Retinal pigment epithelial cell (primary cell): ENCODE results near the gene FMN1.

Experiments
- DNase-seq: peaks from one replicate; pipeline ENCODE4 v3.0.0-alpha.2; 2010; ENCODE audit warnings: low read depth
- H3K4me3 ChIP-seq: 2 replicates; pipeline ENCODE4 v1.5.1; 2011; ENCODE audit warnings: mild to moderate bottlenecking, low read length, control low read depth, moderate library complexity
- CTCF ChIP-seq: conservative IDR thresholded peaks from 2 replicates; pipeline ENCODE4 v1.5.1; 2011; ENCODE audit warnings: low read depth, low read length, control low read depth, inconsistent platforms

The FMN1 gene

GRCh38 chr15:32735989-32736700, 458.4 kb downstream of the FMN1 start:
- no peak overlapping the region for H3K4me3 ChIP-seq
- TF ChIP-seq CTCF, result no peak
- DNase-seq, result no peak

- DNase-seq, result no peak
- no peak overlapping the region for H3K4me3 ChIP-seq
- no peak for TF ChIP-seq CTCF
Measured at GRCh38 chr15:32733281-32733680, 461.2 kb downstream of the FMN1 start.

GRCh38 chr15:32732574-32733157, 461.8 kb downstream of the FMN1 start:
- no peak for TF ChIP-seq CTCF
- no peak overlapping the region for H3K4me3 ChIP-seq
- no peak for DNase-seq

- peak; percentile 68 for DNase-seq
- TF ChIP-seq CTCF, result no peak
- H3K4me3 ChIP-seq, result peak overlapping the region; percentile 3
Measured at GRCh38 chr15:32730677-32731654, 463.5 kb downstream of the FMN1 start.

- DNase-seq, result no peak
- no peak overlapping the region for H3K4me3 ChIP-seq
- no peak for TF ChIP-seq CTCF
Measured at GRCh38 chr15:32729700-32730395, 464.7 kb downstream of the FMN1 start.

- no peak for TF ChIP-seq CTCF
- DNase-seq, result no peak
- no peak overlapping the region for H3K4me3 ChIP-seq
Measured at GRCh38 chr15:32723171-32723948, 471.2 kb downstream of the FMN1 start.
